HG03521 (cell line): ENCODE data around the gene KIF26B.

Experiments
- ATAC-seq: cut with Tn5 transposase; IDR thresholded peaks from one replicate; pipeline ENCODE4 v1.9.1; 2021; ENCODE audit warnings: mild to moderate bottlenecking, moderate library complexity; ENCODE audit not compliant: unreplicated experiment

The KIF26B gene

GRCh38 chr1:245409341-245410195 is 254.8 kb downstream of the KIF26B start:
- ATAC-seq = no peak

- no peak for ATAC-seq
These were observed 256.7 kb downstream of the KIF26B start for GRCh38 chr1:245411245-245412036.

- no peak for ATAC-seq
These were observed 257.5 kb downstream of the KIF26B start for GRCh38 chr1:245412306-245412705.

GRCh38 chr1:245416781-245417180 is 262.0 kb downstream of the KIF26B start:
- no peak for ATAC-seq

GRCh38 chr1:245418077-245418476 is 263.3 kb downstream of the KIF26B start:
- no peak for ATAC-seq

GRCh38 chr1:245419461-245419978 is 264.7 kb downstream of the KIF26B start:
- no peak for ATAC-seq

GRCh38 chr1:245419989-245420388 is 265.2 kb downstream of the KIF26B start:
- no peak for ATAC-seq

GRCh38 chr1:245420926-245421325 is 266.1 kb downstream of the KIF26B start:
- no peak for ATAC-seq

- no peak for ATAC-seq
These were observed 273.9 kb downstream of the KIF26B start for GRCh38 chr1:245428681-245429080.

GRCh38 chr1:245431706-245432105 is 276.9 kb downstream of the KIF26B start:
- ATAC-seq = no peak

GRCh38 chr1:245432228-245432875 is 277.6 kb downstream of the KIF26B start:
- no peak for ATAC-seq

- ATAC-seq = no peak
These were observed 278.8 kb downstream of the KIF26B start for GRCh38 chr1:245433561-245433960.

GRCh38 chr1:245434280-245434679 is 279.5 kb downstream of the KIF26B start:
- ATAC-seq = no peak

- no peak for ATAC-seq
These were observed 281.6 kb downstream of the KIF26B start for GRCh38 chr1:245436407-245436806.

- ATAC-seq = no peak
These were observed 282.7 kb downstream of the KIF26B start for GRCh38 chr1:245437369-245438062.

GRCh38 chr1:245440922-245441321 is 286.1 kb downstream of the KIF26B start:
- ATAC-seq = no peak

- no peak for ATAC-seq
These were observed 286.9 kb downstream of the KIF26B start for GRCh38 chr1:245441689-245442088.

- ATAC-seq = no peak
These were observed 289.5 kb downstream of the KIF26B start for GRCh38 chr1:245444147-245444828.

- ATAC-seq = no peak
These were observed 290.2 kb downstream of the KIF26B start for GRCh38 chr1:245444945-245445344.

- ATAC-seq = no peak
These were observed 293.7 kb downstream of the KIF26B start for GRCh38 chr1:245448531-245448930.
